ENCODE measurements around the gene RNF121.

The RNF121 gene

DNA sequence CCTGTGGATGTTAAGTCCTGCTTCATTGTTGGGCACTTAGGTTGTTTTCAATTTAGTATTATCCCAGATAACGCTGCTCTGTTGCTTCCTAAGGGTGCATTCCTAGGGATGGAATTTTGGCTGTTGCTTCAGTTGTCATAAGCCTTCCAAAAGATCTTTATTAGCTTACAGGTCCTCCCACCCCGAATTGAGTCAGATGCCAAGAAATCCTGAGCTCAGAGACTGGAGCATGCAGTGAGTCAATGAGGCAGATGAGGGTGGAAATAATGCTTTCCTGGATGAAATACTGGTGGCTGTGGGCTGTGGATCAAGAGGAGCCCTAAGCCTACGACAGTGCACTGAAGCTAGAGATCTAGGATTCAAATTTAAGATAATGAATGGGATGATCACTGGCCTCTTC lies 59.2 kb downstream of the RNF121 start:
- Histone ChIP-seq H3K4me1 (ENCODE audit: insufficient read depth, low read length, poor library complexity, severe bottlenecking) (no peaks in the 10 kb centered on the region), H3K4me2 (ENCODE audit: low read depth, low read length, poor library complexity, severe bottlenecking) (no peak overlapping the region), H3K36me3 (ENCODE audit: insufficient read depth, low read length) (peaks cover 27% of the 10 kb centered on the region; the same call in 1 of the 2 replicates)

DNA sequence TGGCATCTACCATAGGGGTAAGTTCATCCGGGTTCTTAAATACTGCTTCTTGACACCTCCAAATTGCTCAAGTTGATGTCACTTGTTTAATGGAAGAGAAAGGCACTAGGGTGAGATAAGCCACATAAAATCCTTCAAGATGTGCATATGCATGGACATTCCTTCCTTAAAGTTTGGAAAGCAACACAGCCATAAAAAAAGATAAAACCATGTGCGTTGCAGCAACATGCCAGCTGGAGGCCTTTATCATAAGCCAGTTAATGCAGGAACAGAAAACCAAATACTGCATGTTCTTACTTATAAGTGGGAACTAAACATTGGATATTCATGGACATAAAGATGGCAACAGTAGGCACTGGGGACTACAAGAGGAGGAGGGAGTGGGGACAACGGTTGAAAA lies 61.9 kb downstream of the RNF121 start:
- H3K79me2 ChIP-seq (ENCODE audit: insufficient read depth, low read length): no peaks in the 10 kb centered on the region
- no peak overlapping the region for H3K4me2 ChIP-seq (ENCODE audit: low read depth, low read length, poor library complexity, severe bottlenecking)
- no peaks in the 10 kb centered on the region for H3K9me3 ChIP-seq (ENCODE audit: insufficient read depth, low read depth, low read length)
- H3K4me1 ChIP-seq (ENCODE audit: insufficient read depth, low read length, poor library complexity, severe bottlenecking): no peaks in the 10 kb centered on the region
- no peaks in the 10 kb centered on the region for H3K27me3 ChIP-seq (ENCODE audit: insufficient read depth, low read length, poor library complexity, severe bottlenecking)
- H3F3A ChIP-seq (ENCODE audit: low read depth): no peaks in the 10 kb centered on the region
- H3K4me3 ChIP-seq (ENCODE audit: low read length, poor library complexity, severe bottlenecking): no peak overlapping the region
- H3K36me3 ChIP-seq (ENCODE audit: insufficient read depth, low read length): peaks cover 16% of the 10 kb centered on the region; the same call in 1 of the 2 replicates
- TF ChIP-seq, protein P1, sequence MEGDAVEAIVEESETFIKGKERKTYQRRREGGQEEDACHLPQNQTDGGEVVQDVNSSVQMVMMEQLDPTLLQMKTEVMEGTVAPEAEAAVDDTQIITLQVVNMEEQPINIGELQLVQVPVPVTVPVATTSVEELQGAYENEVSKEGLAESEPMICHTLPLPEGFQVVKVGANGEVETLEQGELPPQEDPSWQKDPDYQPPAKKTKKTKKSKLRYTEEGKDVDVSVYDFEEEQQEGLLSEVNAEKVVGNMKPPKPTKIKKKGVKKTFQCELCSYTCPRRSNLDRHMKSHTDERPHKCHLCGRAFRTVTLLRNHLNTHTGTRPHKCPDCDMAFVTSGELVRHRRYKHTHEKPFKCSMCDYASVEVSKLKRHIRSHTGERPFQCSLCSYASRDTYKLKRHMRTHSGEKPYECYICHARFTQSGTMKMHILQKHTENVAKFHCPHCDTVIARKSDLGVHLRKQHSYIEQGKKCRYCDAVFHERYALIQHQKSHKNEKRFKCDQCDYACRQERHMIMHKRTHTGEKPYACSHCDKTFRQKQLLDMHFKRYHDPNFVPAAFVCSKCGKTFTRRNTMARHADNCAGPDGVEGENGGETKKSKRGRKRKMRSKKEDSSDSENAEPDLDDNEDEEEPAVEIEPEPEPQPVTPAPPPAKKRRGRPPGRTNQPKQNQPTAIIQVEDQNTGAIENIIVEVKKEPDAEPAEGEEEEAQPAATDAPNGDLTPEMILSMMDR (conservative IDR thresholded peaks at IDR 0.05; ENCODE audit: low read length): no peak
- TF ChIP-seq EZH2phosphoT487 (IDR thresholded peaks at IDR 0.05; ENCODE audit: borderline replicate concordance): no peak
- H4K20me1 ChIP-seq (ENCODE audit: insufficient read depth, low read length, poor library complexity, severe bottlenecking): no peaks in the 10 kb centered on the region
- no peak overlapping the region for H2AFZ ChIP-seq (ENCODE audit: low read length)
- no peaks in the 10 kb centered on the region for H3K9me2 ChIP-seq (replicated peaks; ENCODE audit: low read depth, low read length)
- no peak overlapping the region for H3K9ac ChIP-seq (ENCODE audit: low read depth, low read length, poor library complexity, severe bottlenecking)

More for the DNA sequence above, 59.2 kb downstream of the RNF121 start:
- Histone ChIP-seq H3F3A (ENCODE audit: low read depth) (no peaks in the 10 kb centered on the region), H3K9me2 (replicated peaks; ENCODE audit: low read depth, low read length) (no peaks in the 10 kb centered on the region), H3K9ac (ENCODE audit: low read depth, low read length, poor library complexity, severe bottlenecking) (no peak overlapping the region), H2AFZ (ENCODE audit: low read length) (no peak overlapping the region), H3K79me2 (ENCODE audit: insufficient read depth, low read length) (no peaks in the 10 kb centered on the region), H3K4me3 (ENCODE audit: low read length, poor library complexity, severe bottlenecking) (no peak overlapping the region), H4K20me1 (ENCODE audit: insufficient read depth, low read length, poor library complexity, severe bottlenecking) (no peaks in the 10 kb centered on the region), H3K27me3 (ENCODE audit: insufficient read depth, low read length, poor library complexity, severe bottlenecking) (no peaks in the 10 kb centered on the region), H3K9me3 (ENCODE audit: insufficient read depth, low read depth, low read length) (no peaks in the 10 kb centered on the region)
- TF ChIP-seq EZH2phosphoT487 (IDR thresholded peaks at IDR 0.05; ENCODE audit: borderline replicate concordance): no peak
- TF ChIP-seq, protein P1 (conservative IDR thresholded peaks at IDR 0.05; ENCODE audit: low read length): no peak

DNA sequence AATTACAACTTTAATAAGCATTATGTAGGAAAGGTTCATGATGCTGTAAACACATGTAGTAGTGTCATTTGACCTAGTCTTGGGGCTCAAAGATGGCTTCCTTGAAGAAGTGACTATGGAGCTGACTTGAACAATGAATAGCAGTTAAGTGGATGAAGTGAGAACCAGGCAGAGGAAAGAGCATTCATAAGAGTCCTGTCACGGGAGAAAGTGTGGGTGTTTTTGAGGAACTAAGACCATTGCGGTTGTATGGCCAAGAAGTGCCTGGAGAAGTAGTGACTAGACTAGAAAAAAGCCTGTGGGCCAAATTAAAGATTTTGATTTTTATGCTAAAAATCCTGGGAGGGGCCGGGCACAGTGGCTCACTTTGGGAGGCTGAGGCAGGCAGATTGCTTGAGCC lies 62.6 kb downstream of the RNF121 start:
- no peak overlapping the region for H3K4me2 ChIP-seq (ENCODE audit: low read depth, low read length, poor library complexity, severe bottlenecking)
- no peak overlapping the region for H3K9ac ChIP-seq (ENCODE audit: low read depth, low read length, poor library complexity, severe bottlenecking)
- H2AFZ ChIP-seq (ENCODE audit: low read length): no peak overlapping the region
- H3K27me3 ChIP-seq (ENCODE audit: insufficient read depth, low read length, poor library complexity, severe bottlenecking): no peaks in the 10 kb centered on the region
- H3K79me2 ChIP-seq (ENCODE audit: insufficient read depth, low read length): no peaks in the 10 kb centered on the region
- H4K20me1 ChIP-seq (ENCODE audit: insufficient read depth, low read length, poor library complexity, severe bottlenecking): no peaks in the 10 kb centered on the region
- H3F3A ChIP-seq (ENCODE audit: low read depth): no peaks in the 10 kb centered on the region
- H3K9me2 ChIP-seq (replicated peaks; ENCODE audit: low read depth, low read length): no peaks in the 10 kb centered on the region
- H3K36me3 ChIP-seq (ENCODE audit: insufficient read depth, low read length): peaks cover 16% of the 10 kb centered on the region; the same call in 1 of the 2 replicates
- H3K9me3 ChIP-seq (ENCODE audit: insufficient read depth, low read depth, low read length): no peaks in the 10 kb centered on the region
- no peaks in the 10 kb centered on the region for H3K4me1 ChIP-seq (ENCODE audit: insufficient read depth, low read length, poor library complexity, severe bottlenecking)
- H3K4me3 ChIP-seq (ENCODE audit: low read length, poor library complexity, severe bottlenecking): no peak overlapping the region
- TF ChIP-seq EZH2phosphoT487 (IDR thresholded peaks at IDR 0.05; ENCODE audit: borderline replicate concordance): no peak
- TF ChIP-seq, protein P1 (conservative IDR thresholded peaks at IDR 0.05; ENCODE audit: low read length): no peak
